ENCODE measurements around the gene PSMD8. TPM values are rescaled to one million over a fixed set of nuclear protein-coding genes. Genes with fewer than 3 reads are reported as not detected.

PSMD8 gene
- total RNA-seq, 1 experiment from 2014 or later = 195 TPM

DNA sequence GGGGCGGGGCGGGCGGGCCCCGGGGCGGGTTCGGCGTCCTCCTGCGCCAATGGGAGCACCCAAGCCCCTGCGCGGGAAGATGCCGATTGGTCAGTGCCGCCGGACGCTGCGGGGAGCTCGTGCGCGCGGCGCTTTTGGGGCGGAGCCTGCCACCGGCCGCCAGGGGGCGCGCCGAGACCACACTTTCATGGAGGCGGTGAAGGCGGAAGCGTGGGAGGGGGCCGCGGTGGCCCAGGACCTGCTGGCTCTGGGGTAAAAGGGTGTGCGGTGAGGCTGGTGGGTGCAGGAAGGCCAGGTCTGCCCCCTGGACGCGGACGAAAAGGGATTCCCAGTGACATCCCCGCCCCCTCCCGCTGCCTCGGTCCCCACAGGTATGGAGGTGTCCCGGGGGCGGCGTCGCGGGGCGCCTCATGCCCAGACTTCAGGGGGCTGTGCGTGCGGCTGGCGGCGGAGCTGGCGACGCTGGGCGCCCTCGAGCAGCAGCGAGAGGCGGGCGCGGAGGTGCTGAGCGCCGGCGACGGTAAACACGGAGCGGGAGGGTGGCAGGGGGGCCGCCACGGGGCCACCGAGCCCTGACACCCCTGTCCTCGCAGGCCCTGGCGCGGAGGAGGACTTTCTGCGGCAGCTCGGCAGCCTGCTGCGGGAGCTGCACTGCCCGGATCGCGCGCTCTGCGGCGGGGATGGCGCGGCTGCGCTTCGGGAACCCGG, 28.8 kb downstream of the PSMD8 start, which contains the start of gene FAM98C (continued):
- TF ChIP-seq SP1 (IDR thresholded peaks at IDR 0.05; ENCODE audit: low read depth) = peak; percentile 92
- no peak for TF ChIP-seq POLR2A (IDR thresholded peaks at IDR 0.05; ENCODE audit: borderline replicate concordance, extremely low read depth, insufficient read depth, insufficient read length)
- peak; percentile 97 for TF ChIP-seq EGR1 (IDR thresholded peaks at IDR 0.05; ENCODE audit: low read depth)
- no peak for TF ChIP-seq FOSL1 (IDR thresholded peaks at IDR 0.05; ENCODE audit: low read depth)
- TF ChIP-seq EZH2 (IDR thresholded peaks at IDR 0.05) = no peak
- peak; percentile 45; the same call in 1 of the 2 replicates for TF ChIP-seq SIN3A (IDR thresholded peaks at IDR 0.05; ENCODE audit: low read depth)
- no peak for TF ChIP-seq JUND (IDR thresholded peaks at IDR 0.05)

DNA sequence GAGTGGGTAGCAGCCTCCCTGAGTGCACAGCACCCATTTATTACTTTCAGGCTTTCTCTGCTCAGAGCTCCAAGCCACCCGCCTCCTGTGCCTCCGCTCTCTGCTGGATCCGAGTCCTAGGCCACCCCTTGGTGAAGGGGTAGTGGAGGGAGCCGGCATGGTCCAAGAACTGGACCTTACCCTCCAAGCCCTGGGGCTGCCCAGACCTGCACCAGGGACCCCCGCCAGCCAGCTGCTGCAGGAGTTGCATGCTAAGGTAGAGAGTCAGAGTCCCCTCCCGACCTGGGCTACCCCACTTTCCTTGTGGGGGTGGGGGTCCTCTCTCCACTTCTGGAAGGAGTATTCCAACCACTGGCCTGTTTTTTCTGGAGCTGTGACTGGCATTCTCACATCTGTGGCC, 30.5 kb downstream of the PSMD8 start:
- TF ChIP-seq CEBPB (IDR thresholded peaks at IDR 0.05; ENCODE audit: low read depth) (no peak), EGR1 (IDR thresholded peaks at IDR 0.05; ENCODE audit: low read depth) (no peak), RAD21 (IDR thresholded peaks at IDR 0.05; ENCODE audit: low read depth) (no peak), SP1 (IDR thresholded peaks at IDR 0.05; ENCODE audit: low read depth) (no peak), YY1 (IDR thresholded peaks at IDR 0.05; ENCODE audit: extremely low read depth, insufficient replicate concordance, low read depth, low read length) (no peak), ZNF274 (IDR thresholded peaks at IDR 0.05; ENCODE audit: low read depth, low read length) (no peak), EZH2 (IDR thresholded peaks at IDR 0.05) (no peak), JUND (IDR thresholded peaks at IDR 0.05) (no peak), POLR2AphosphoS5 (IDR thresholded peaks at IDR 0.05; ENCODE audit: low read depth, low read length) (no peak), POLR2A (IDR thresholded peaks at IDR 0.05; ENCODE audit: borderline replicate concordance, extremely low read depth, insufficient read depth, insufficient read length) (no peak)
- TF ChIP-seq, protein P1, sequence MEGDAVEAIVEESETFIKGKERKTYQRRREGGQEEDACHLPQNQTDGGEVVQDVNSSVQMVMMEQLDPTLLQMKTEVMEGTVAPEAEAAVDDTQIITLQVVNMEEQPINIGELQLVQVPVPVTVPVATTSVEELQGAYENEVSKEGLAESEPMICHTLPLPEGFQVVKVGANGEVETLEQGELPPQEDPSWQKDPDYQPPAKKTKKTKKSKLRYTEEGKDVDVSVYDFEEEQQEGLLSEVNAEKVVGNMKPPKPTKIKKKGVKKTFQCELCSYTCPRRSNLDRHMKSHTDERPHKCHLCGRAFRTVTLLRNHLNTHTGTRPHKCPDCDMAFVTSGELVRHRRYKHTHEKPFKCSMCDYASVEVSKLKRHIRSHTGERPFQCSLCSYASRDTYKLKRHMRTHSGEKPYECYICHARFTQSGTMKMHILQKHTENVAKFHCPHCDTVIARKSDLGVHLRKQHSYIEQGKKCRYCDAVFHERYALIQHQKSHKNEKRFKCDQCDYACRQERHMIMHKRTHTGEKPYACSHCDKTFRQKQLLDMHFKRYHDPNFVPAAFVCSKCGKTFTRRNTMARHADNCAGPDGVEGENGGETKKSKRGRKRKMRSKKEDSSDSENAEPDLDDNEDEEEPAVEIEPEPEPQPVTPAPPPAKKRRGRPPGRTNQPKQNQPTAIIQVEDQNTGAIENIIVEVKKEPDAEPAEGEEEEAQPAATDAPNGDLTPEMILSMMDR (IDR thresholded peaks at IDR 0.05 in 2 of 3, conservative IDR thresholded peaks at IDR 0.05 in 1 of 3; ENCODE audit: borderline replicate concordance in 1 of 3, insufficient read depth in 1 of 3, low read depth in 2 of 3, low read length in 2 of 3) = no peak
- TF ChIP-seq, protein P2, sequence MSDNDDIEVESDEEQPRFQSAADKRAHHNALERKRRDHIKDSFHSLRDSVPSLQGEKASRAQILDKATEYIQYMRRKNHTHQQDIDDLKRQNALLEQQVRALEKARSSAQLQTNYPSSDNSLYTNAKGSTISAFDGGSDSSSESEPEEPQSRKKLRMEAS (IDR thresholded peaks at IDR 0.05) = no peak
- TF ChIP-seq, protein P3, sequence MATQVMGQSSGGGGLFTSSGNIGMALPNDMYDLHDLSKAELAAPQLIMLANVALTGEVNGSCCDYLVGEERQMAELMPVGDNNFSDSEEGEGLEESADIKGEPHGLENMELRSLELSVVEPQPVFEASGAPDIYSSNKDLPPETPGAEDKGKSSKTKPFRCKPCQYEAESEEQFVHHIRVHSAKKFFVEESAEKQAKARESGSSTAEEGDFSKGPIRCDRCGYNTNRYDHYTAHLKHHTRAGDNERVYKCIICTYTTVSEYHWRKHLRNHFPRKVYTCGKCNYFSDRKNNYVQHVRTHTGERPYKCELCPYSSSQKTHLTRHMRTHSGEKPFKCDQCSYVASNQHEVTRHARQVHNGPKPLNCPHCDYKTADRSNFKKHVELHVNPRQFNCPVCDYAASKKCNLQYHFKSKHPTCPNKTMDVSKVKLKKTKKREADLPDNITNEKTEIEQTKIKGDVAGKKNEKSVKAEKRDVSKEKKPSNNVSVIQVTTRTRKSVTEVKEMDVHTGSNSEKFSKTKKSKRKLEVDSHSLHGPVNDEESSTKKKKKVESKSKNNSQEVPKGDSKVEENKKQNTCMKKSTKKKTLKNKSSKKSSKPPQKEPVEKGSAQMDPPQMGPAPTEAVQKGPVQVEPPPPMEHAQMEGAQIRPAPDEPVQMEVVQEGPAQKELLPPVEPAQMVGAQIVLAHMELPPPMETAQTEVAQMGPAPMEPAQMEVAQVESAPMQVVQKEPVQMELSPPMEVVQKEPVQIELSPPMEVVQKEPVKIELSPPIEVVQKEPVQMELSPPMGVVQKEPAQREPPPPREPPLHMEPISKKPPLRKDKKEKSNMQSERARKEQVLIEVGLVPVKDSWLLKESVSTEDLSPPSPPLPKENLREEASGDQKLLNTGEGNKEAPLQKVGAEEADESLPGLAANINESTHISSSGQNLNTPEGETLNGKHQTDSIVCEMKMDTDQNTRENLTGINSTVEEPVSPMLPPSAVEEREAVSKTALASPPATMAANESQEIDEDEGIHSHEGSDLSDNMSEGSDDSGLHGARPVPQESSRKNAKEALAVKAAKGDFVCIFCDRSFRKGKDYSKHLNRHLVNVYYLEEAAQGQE (IDR thresholded peaks at IDR 0.05; ENCODE audit: low read depth) = no peak
- H3K4me3 ChIP-seq (replicated peaks in 1 of 2; ENCODE audit: low read depth in 1 of 2, low read length in 2 of 2) = no peak overlapping the region
- intact Hi-C loops (cut with micrococcal nuclease) = loop anchor here (5.0 to 10.0 kb wide), 2 partner anchors 110 to 173 kb away; no protein-coding TSS in a partner anchor
- H4K20me1 ChIP-seq (ENCODE audit: insufficient read depth) = no peaks in the 10 kb centered on the region
- H3K9me2 ChIP-seq (ENCODE audit: insufficient read depth) = no peaks in the 10 kb centered on the region
- no peaks in the 10 kb centered on the region for H3K27me3 ChIP-seq (ENCODE audit: insufficient read depth, low read length)
- H3K9me3 ChIP-seq (ENCODE audit: control insufficient read depth in 1 of 2, insufficient read depth in 1 of 2, low read depth in 1 of 2, low read length in 2 of 2) = no peaks in the 10 kb centered on the region
- no peak overlapping the region for H3K9ac ChIP-seq (ENCODE audit: low read length)
- BruUV-seq (replicated peaks) = no TSS peak
- ATAC-seq = no peak
- RAD21 ChIA-PET (ENCODE audit: low non-redundant PET in 1 of 2, low total read pairs in 2 of 2, uncharacterized antibody in 2 of 2, unreplicated experiment in 2 of 2) = no interaction called here
- POLR2A ChIA-PET = interaction anchor here (1.1 to 3.0 kb wide), 2 partner anchors 12 to 17 kb away, joined by 3 to 22 read pairs; partner anchors contain the start of genes GGN and SPRED3
- peaks cover 9% of the 10 kb centered on the region in 2 experiments; a peak in 2 of 4 replicates for H3K36me3 ChIP-seq (ENCODE audit: control insufficient read depth in 1 of 2, insufficient read depth in 2 of 2, low read length in 2 of 2)
- H3K4me2 ChIP-seq (ENCODE audit: low read length) = no peak overlapping the region
- peaks cover 9% of the 10 kb centered on the region; the same call in 1 of the 2 replicates for H3K79me2 ChIP-seq (ENCODE audit: insufficient read depth, low read length)
- CTCF ChIA-PET = interaction anchor here (2.4 to 3.3 kb wide), 2 partner anchors 35 to 230 kb away, joined by 5 to 28 read pairs; no protein-coding TSS in a partner anchor
- no peak overlapping the region for H3K27ac ChIP-seq (ENCODE audit: low read depth, low read length)
- DNase-seq (ENCODE audit: low read depth, low spot score) = no peak
- H2AFZ ChIP-seq (ENCODE audit: low read depth, low read length, poor library complexity, severe bottlenecking) = no peak overlapping the region
- H3K4me1 ChIP-seq (ENCODE audit: control insufficient read depth in 1 of 2, insufficient read depth in 2 of 2, low read length in 2 of 2) = peaks cover 8 to 17% of the 10 kb centered on the region in 2 experiments; a peak in 3 of 4 replicates
